ENCODE measurements around the gene SLC16A3. TPM values are rescaled to one million over a fixed set of nuclear protein-coding genes. Genes with fewer than 3 reads are reported as not detected.

SLC16A3 gene
- total RNA-seq, 1 experiment from 2014 or later = 28.7 TPM

- no peak for TF ChIP-seq ARID4B (CRISPR knock-in tag; IDR thresholded peaks at IDR 0.05; ENCODE audit: borderline replicate concordance)
- no peak for TF ChIP-seq FOXP1 (CRISPR knock-in tag; IDR thresholded peaks at IDR 0.05; ENCODE audit: borderline replicate concordance)
- no peak for TF ChIP-seq SOX15 (CRISPR knock-in tag; IDR thresholded peaks at IDR 0.05)
- no peak for TF ChIP-seq ZNF396 (CRISPR knock-in tag; IDR thresholded peaks at IDR 0.05; ENCODE audit: borderline replicate concordance)
- no peak for TF ChIP-seq PREB (CRISPR knock-in tag; IDR thresholded peaks at IDR 0.05; ENCODE audit: borderline replicate concordance)
- TF ChIP-seq IRF2 (CRISPR knock-in tag; IDR thresholded peaks at IDR 0.05; ENCODE audit: borderline replicate concordance, low read depth) = no peak
- no peak for TF ChIP-seq AFF4 (CRISPR knock-in tag; IDR thresholded peaks at IDR 0.05; ENCODE audit: borderline replicate concordance)
- no peak for TF ChIP-seq ZNF121 (CRISPR knock-in tag; IDR thresholded peaks at IDR 0.05)
- TF ChIP-seq ZBTB21 (CRISPR knock-in tag; IDR thresholded peaks at IDR 0.05; ENCODE audit: borderline replicate concordance) = no peak
- no peak for TF ChIP-seq EMX1 (CRISPR knock-in tag; IDR thresholded peaks at IDR 0.05)
- TF ChIP-seq FOXJ3 (CRISPR knock-in tag; IDR thresholded peaks at IDR 0.05; ENCODE audit: borderline replicate concordance) = no peak
Observed at GRCh38 chr17:82195675-82196672, 32.9 kb upstream of the SLC16A3 start (continued).

GRCh38 chr17:82198092-82198491, 30.8 kb upstream of the SLC16A3 start:
- ATAC-seq (no peak), DNase-seq (ENCODE audit: low spot score) (no peak)
- Mint-ChIP-seq H3K27ac (no peak overlapping the region), H3K27me3 (ENCODE audit: low read depth) (no peaks in the 10 kb centered on the region), H3K4me1 (no peaks in the 10 kb centered on the region), H3K4me3 (no peak overlapping the region), H3K9me3 (no peaks in the 10 kb centered on the region), H3K36me3 (peaks cover 11% of the 10 kb centered on the region)
- no peak for TF ChIP-seq IRF2 (CRISPR knock-in tag; IDR thresholded peaks at IDR 0.05; ENCODE audit: borderline replicate concordance, low read depth)
- no peak for TF ChIP-seq ZNF423 (CRISPR knock-in tag; IDR thresholded peaks at IDR 0.05)
- TF ChIP-seq ERG (CRISPR knock-in tag; IDR thresholded peaks at IDR 0.05) = no peak
- no peak for TF ChIP-seq ATF2 (CRISPR knock-in tag; IDR thresholded peaks at IDR 0.05; ENCODE audit: borderline replicate concordance, low read depth)
- TF ChIP-seq PREB (CRISPR knock-in tag; IDR thresholded peaks at IDR 0.05; ENCODE audit: borderline replicate concordance) = no peak
- no peak for TF ChIP-seq RELA (CRISPR knock-in tag; IDR thresholded peaks at IDR 0.05; ENCODE audit: borderline replicate concordance)
- TF ChIP-seq NR1H2 (CRISPR knock-in tag; IDR thresholded peaks at IDR 0.05) = no peak
- no peak for TF ChIP-seq JUN (CRISPR knock-in tag; IDR thresholded peaks at IDR 0.05)
- POLR2A ChIA-PET = no interaction called here
- CTCF ChIA-PET = interaction anchor here (1.1 kb wide), 1 partner anchor 8 kb away, joined by 4 read pairs; no protein-coding TSS in a partner anchor

Data from WTC11 (cell line).